Testis (tissue), 2 donors: ENCODE measurements around the gene CDH23.

ENCODE experiments used
- POLR2A ChIP-seq: fragments of 450-650 bp; IDR thresholded peaks from one replicate; pipeline ENCODE4 v1.6.1; 2017; ENCODE audit warnings: antibody characterized with exemption, mild to moderate bottlenecking, moderate library complexity
- TF ChIP-seq, protein P1 (sequence below), 3 experiments: fragments of 450-650 bp in 2 of 3; fragments of 200-600 bp in 1 of 3; sonication (generic) in 1 of 3; IDR thresholded peaks; one replicate each; pipeline ENCODE4 v1.5.1; 2016 to 2019; ENCODE audit warnings: antibody characterized with exemption in 3 of 3, mild to moderate bottlenecking in 2 of 3, moderate library complexity in 1 of 3

- TF ChIP-seq, protein P1, sequence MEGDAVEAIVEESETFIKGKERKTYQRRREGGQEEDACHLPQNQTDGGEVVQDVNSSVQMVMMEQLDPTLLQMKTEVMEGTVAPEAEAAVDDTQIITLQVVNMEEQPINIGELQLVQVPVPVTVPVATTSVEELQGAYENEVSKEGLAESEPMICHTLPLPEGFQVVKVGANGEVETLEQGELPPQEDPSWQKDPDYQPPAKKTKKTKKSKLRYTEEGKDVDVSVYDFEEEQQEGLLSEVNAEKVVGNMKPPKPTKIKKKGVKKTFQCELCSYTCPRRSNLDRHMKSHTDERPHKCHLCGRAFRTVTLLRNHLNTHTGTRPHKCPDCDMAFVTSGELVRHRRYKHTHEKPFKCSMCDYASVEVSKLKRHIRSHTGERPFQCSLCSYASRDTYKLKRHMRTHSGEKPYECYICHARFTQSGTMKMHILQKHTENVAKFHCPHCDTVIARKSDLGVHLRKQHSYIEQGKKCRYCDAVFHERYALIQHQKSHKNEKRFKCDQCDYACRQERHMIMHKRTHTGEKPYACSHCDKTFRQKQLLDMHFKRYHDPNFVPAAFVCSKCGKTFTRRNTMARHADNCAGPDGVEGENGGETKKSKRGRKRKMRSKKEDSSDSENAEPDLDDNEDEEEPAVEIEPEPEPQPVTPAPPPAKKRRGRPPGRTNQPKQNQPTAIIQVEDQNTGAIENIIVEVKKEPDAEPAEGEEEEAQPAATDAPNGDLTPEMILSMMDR (IDR thresholded peaks at IDR 0.05): no peak
- no peak for TF ChIP-seq POLR2A
Observed at GRCh38 chr10:71657604-71658466, 261.1 kb downstream of the CDH23 start.
